H9 (cell line): ENCODE measurements around the gene NDOR1. TPM values are rescaled to one million over a fixed set of nuclear protein-coding genes. Genes with fewer than 3 reads are reported as not detected.

Experiments
- DNase-seq: peaks from one replicate; pipeline ENCODE4 v3.0.0-alpha.2; 2017
- H2AFZ ChIP-seq: one replicate; pipeline ENCODE4 v1.6.1; 2013; ENCODE audit warnings: mild to moderate bottlenecking, low read length, control low read depth, moderate library complexity
- H2AK5ac ChIP-seq: 2 replicates; pipeline ENCODE4 v1.6.1; 2013; ENCODE audit warnings: low read length, control low read depth, mixed read lengths; ENCODE audit not compliant: insufficient read length
- H2BK120ac ChIP-seq: one replicate; pipeline ENCODE4 v1.6.1; 2013; ENCODE audit warnings: low read depth, mild to moderate bottlenecking, low read length, control low read depth, inconsistent platforms; ENCODE audit not compliant: poor library complexity, severe bottlenecking
- H2BK12ac ChIP-seq: 2 replicates; pipeline ENCODE4 v1.6.1; 2013; ENCODE audit warnings: low read length, control low read depth, mixed read lengths, low read depth; ENCODE audit not compliant: insufficient read length
- H2BK15ac ChIP-seq: 2 replicates; pipeline ENCODE4 v1.6.1; 2013; ENCODE audit warnings: low read depth, low read length, control low read depth
- H2BK20ac ChIP-seq: one replicate; pipeline ENCODE4 v1.6.1; 2013; ENCODE audit warnings: low read depth, mild to moderate bottlenecking, low read length, control low read depth, inconsistent platforms; ENCODE audit not compliant: poor library complexity, severe bottlenecking
- H2BK5ac ChIP-seq: 2 replicates; pipeline ENCODE4 v1.6.1; 2013; ENCODE audit warnings: low read length, control low read depth, mixed read lengths; ENCODE audit not compliant: insufficient read length
- H3K14ac ChIP-seq: 2 replicates; pipeline ENCODE4 v1.6.1; 2013; ENCODE audit warnings: low read length, control low read depth; ENCODE audit not compliant: insufficient read depth
- H3K18ac ChIP-seq: 2 replicates; pipeline ENCODE4 v1.6.1; 2013; ENCODE audit warnings: low read depth, mild to moderate bottlenecking, mixed read lengths, low read length, control low read depth; ENCODE audit not compliant: insufficient read length
- H3K23ac ChIP-seq: 2 replicates; pipeline ENCODE4 v1.6.1; 2013; ENCODE audit warnings: low read length, control low read depth, mixed read lengths, low read depth; ENCODE audit not compliant: insufficient read length
- H3K23me2 ChIP-seq: 2 replicates; pipeline ENCODE4 v1.6.1; 2013; ENCODE audit warnings: low read depth, mild to moderate bottlenecking, mixed read lengths, low read length, control low read depth; ENCODE audit not compliant: insufficient read length, poor library complexity, severe bottlenecking
- H3K27ac ChIP-seq: 2 replicates; pipeline ENCODE4 v1.5.1; 2013; ENCODE audit warnings: low read length, control low read depth, mixed read lengths, low read depth; ENCODE audit not compliant: insufficient read length
- H3K27me3 ChIP-seq: 2 replicates; pipeline ENCODE4 v1.6.1; 2013; ENCODE audit warnings: low read length, control low read depth, inconsistent platforms; ENCODE audit not compliant: insufficient read depth
- H3K4ac ChIP-seq: 2 replicates; pipeline ENCODE4 v1.6.1; 2013; ENCODE audit warnings: low read depth, mild to moderate bottlenecking, control low read depth, inconsistent platforms, low read length, moderate library complexity
- H3K4me1 ChIP-seq: 2 replicates; pipeline ENCODE4 v1.6.1; 2013; ENCODE audit warnings: low read length, control low read depth, inconsistent platforms; ENCODE audit not compliant: insufficient read depth
- H3K4me2 ChIP-seq: 2 replicates; pipeline ENCODE4 v1.6.1; 2013; ENCODE audit warnings: low read length, control low read depth, mixed read lengths; ENCODE audit not compliant: insufficient read length, insufficient read depth
- H3K56ac ChIP-seq: 2 replicates; pipeline ENCODE4 v1.6.1; 2013; ENCODE audit warnings: low read depth, mild to moderate bottlenecking, mixed read lengths, low read length, control low read depth; ENCODE audit not compliant: insufficient read length
- H3K79me1 ChIP-seq: 2 replicates; pipeline ENCODE4 v1.6.1; 2013; ENCODE audit warnings: low read depth, mild to moderate bottlenecking, moderate library complexity, low read length, control low read depth, inconsistent platforms; ENCODE audit not compliant: insufficient read depth, poor library complexity, severe bottlenecking
- H3K79me2 ChIP-seq: 2 replicates; pipeline ENCODE4 v1.6.1; 2013; ENCODE audit warnings: low read length, control low read depth, inconsistent platforms; ENCODE audit not compliant: insufficient read depth
- H3K9ac ChIP-seq: 2 replicates; pipeline ENCODE4 v1.6.1; 2013; ENCODE audit warnings: low read length, control low read depth, mixed read lengths; ENCODE audit not compliant: insufficient read length; ENCODE audit errors: extremely low read depth
- H3K9me3 ChIP-seq: one replicate; pipeline ENCODE4 v1.6.1; 2013; ENCODE audit warnings: low read depth, low read length, inconsistent platforms; ENCODE audit not compliant: control insufficient read depth
- H3T11ph ChIP-seq: one replicate; pipeline ENCODE4 v1.6.1; 2013; ENCODE audit warnings: mild to moderate bottlenecking, low read length, control low read depth, inconsistent platforms
- H4K20me1 ChIP-seq: one replicate; pipeline ENCODE4 v1.6.1; 2013; ENCODE audit not compliant: control insufficient read depth, insufficient read length, insufficient read depth
- H4K5ac ChIP-seq: 2 replicates; pipeline ENCODE4 v1.6.1; 2013; ENCODE audit warnings: low read depth, mild to moderate bottlenecking, mixed read lengths, low read length, control low read depth; ENCODE audit not compliant: insufficient read length
- H4K8ac ChIP-seq: replicated peaks from 2 replicates; pipeline ENCODE4 v1.6.1; 2013; ENCODE audit warnings: low read length, control low read depth, mixed read lengths, low read depth; ENCODE audit not compliant: insufficient read length
- H4K91ac ChIP-seq: 2 replicates; pipeline ENCODE4 v1.6.1; 2013; ENCODE audit warnings: low read depth, mild to moderate bottlenecking, moderate library complexity, mixed read lengths, low read length, control low read depth; ENCODE audit not compliant: insufficient read length
- H3K27ac Mint-ChIP-seq, 3 experiments: 2 replicates in 2 of 3; 3 replicates in 1 of 3; pipeline ENCODE4 v1.8.0; 2020 to 2021; ENCODE audit warnings: mixed read lengths in 3 of 3, mild to moderate bottlenecking in 1 of 3, moderate library complexity in 1 of 3
- H3K27me3 Mint-ChIP-seq: 2 replicates; pipeline ENCODE4 v1.8.0; 2021; ENCODE audit warnings: low read depth, mild to moderate bottlenecking, moderate library complexity, mixed read lengths
- H3K36me3 Mint-ChIP-seq, 3 experiments: 2 replicates in 2 of 3; 3 replicates in 1 of 3; pipeline ENCODE4 v1.8.0; 2020 to 2021; ENCODE audit warnings: low read depth in 3 of 3, mixed read lengths in 3 of 3; ENCODE audit not compliant: insufficient read depth in 1 of 3
- H3K4me1 Mint-ChIP-seq, 2 experiments: 2 replicates each; pipeline ENCODE4 v1.8.0; 2020; ENCODE audit warnings: mixed read lengths in 2 of 2
- H3K4me3 Mint-ChIP-seq, 2 experiments: 2 replicates in 1 of 2; 3 replicates in 1 of 2; pipeline ENCODE4 v1.8.0; 2020 to 2021; ENCODE audit warnings: mild to moderate bottlenecking in 2 of 2, mixed read lengths in 2 of 2, moderate library complexity in 1 of 2
- H3K9me3 Mint-ChIP-seq, 2 experiments: 2 replicates in 1 of 2; 3 replicates in 1 of 2; pipeline ENCODE4 v1.8.0; 2020; ENCODE audit warnings: mild to moderate bottlenecking in 2 of 2, mixed read lengths in 2 of 2, moderate library complexity in 1 of 2
- WGBS: extraction: QIAGEN DNeasy Blood & Tissue Kit; methylation state at CpG from one replicate; pipeline ENCODE4 v1.1.7; 2013; ENCODE audit warnings: missing lambda C conversion rate, low lambda C conversion rate, mixed read lengths; ENCODE audit not compliant: insufficient read length; ENCODE audit errors: extremely low coverage; 5-methylcytosine and 5-hydroxymethylcytosine counted together
- total RNA-seq: library from RNA; stranded (reverse); gene quantifications from 2 replicates; pipeline ENCODE4 v1.2.1, GENCODE V29; 2021
- TF ChIP-seq, protein P1 (sequence below): fragments of 200-600 bp; sonication (generic); conservative IDR thresholded peaks from 3 replicates; pipeline ENCODE4 v1.8.0; 2021; ENCODE audit warnings: antibody characterized with exemption, mild to moderate bottlenecking

NDOR1 gene
- total RNA-seq, 1 experiment from 2014 or later, result 44.1 TPM

DNA sequence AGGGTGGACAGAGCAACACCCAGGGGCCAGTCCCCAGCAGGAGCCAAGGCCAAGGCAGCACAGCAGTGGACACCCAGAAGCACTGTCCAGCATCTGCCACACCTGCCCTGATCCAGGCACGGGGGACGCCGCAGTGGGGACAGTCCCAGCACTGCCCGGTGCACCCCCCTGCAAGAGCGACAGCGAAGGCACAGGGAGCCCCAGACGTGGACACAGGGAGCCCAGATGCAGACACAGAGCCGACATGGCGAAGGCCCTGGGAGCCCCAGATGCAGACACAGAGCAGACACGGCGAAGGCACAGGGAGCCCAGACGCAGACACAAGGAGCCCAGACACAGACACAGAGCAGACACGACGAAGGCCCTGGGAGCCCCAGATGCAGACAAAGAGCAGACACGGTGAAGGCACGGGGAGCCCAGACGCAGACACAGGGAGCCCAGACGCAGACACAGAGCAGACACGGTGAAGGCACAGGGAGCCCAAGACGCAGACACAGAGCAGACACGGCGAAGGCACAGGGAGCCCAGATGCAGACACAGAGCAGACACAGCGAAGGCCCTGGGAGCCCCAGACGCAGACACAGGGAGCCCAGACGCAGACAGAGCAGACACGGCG, 21.4 kb upstream of the NDOR1 start:
- Histone ChIP-seq H2BK120ac (no peak overlapping the region), H3K18ac (no peak overlapping the region), H3K4me2 (no peak overlapping the region), H2BK5ac (no peak overlapping the region), H2AFZ (no peak overlapping the region), H4K8ac (no peak overlapping the region), H2BK20ac (no peak overlapping the region), H2BK12ac (no peak overlapping the region), H3T11ph (no peak overlapping the region), H2AK5ac (no peak overlapping the region), H3K27ac (no peak overlapping the region), H3K14ac (no peak overlapping the region), H4K20me1 (peaks cover 2% of the 10 kb centered on the region), H3K79me1 (peaks cover 6% of the 10 kb centered on the region), H4K91ac (no peak overlapping the region), H3K27me3 (no peaks in the 10 kb centered on the region), H2BK15ac (no peak overlapping the region), H3K79me2 (peaks cover 8% of the 10 kb centered on the region; the same call in 1 of the 2 replicates), H4K5ac (no peak overlapping the region), H3K23me2 (peaks cover 8% of the 10 kb centered on the region), H3K9me3 (no peaks in the 10 kb centered on the region), H3K9ac (no peak overlapping the region), H3K4me1 (no peaks in the 10 kb centered on the region), H3K4ac (no peak overlapping the region), H3K56ac (no peak overlapping the region), H3K23ac (no peak overlapping the region)
- Mint-ChIP-seq H3K9me3 (no peaks in the 10 kb centered on the region), H3K4me3 (no peak overlapping the region; a peak in 1 of 5 replicates), H3K27me3 (no peaks in the 10 kb centered on the region), H3K27ac (no peak overlapping the region), H3K36me3 (peaks cover 7 to 56% (median 50%) of the 10 kb centered on the region in 3 experiments; a peak in 6 of 7 replicates), H3K4me1 (peaks cover 11 to 16% of the 10 kb centered on the region in 2 experiments)
- WGBS, result no CpG with 5 or more reads among the region's 27 CpGs
- no peak for DNase-seq
- TF ChIP-seq, protein P1, sequence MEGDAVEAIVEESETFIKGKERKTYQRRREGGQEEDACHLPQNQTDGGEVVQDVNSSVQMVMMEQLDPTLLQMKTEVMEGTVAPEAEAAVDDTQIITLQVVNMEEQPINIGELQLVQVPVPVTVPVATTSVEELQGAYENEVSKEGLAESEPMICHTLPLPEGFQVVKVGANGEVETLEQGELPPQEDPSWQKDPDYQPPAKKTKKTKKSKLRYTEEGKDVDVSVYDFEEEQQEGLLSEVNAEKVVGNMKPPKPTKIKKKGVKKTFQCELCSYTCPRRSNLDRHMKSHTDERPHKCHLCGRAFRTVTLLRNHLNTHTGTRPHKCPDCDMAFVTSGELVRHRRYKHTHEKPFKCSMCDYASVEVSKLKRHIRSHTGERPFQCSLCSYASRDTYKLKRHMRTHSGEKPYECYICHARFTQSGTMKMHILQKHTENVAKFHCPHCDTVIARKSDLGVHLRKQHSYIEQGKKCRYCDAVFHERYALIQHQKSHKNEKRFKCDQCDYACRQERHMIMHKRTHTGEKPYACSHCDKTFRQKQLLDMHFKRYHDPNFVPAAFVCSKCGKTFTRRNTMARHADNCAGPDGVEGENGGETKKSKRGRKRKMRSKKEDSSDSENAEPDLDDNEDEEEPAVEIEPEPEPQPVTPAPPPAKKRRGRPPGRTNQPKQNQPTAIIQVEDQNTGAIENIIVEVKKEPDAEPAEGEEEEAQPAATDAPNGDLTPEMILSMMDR, result no peak
